SJSA1 (cell line): ENCODE measurements around the gene SGCA. TPM values are rescaled to one million over a fixed set of nuclear protein-coding genes. Genes with fewer than 3 reads are reported as not detected.

Experiments used
- DNase-seq, 2 experiments: peaks; one replicate each; pipeline ENCODE4 v3.0.0-alpha.2; 2015 to 2020; ENCODE audit warnings: low spot score in 2 of 2, low read depth in 1 of 2
- H3K27ac ChIP-seq: fragments of 250-450 bp; sonication (Bioruptor Pico); 2 replicates; pipeline ENCODE4 v1.5.1; 2020; ENCODE audit warnings: mild to moderate bottlenecking, moderate library complexity
- H3K27me3 ChIP-seq: fragments of 250-450 bp; sonication (Bioruptor Pico); replicated peaks from 2 replicates; pipeline ENCODE4 v1.5.1; 2020; ENCODE audit warnings: mild to moderate bottlenecking, moderate library complexity
- H3K36me3 ChIP-seq: fragments of 250-450 bp; sonication (Bioruptor Pico); 2 replicates; pipeline ENCODE4 v1.5.1; 2020; ENCODE audit warnings: mild to moderate bottlenecking
- H3K4me1 ChIP-seq: fragments of 250-450 bp; sonication (Bioruptor Pico); replicated peaks from 2 replicates; pipeline ENCODE4 v1.6.1; 2021; ENCODE audit warnings: mild to moderate bottlenecking
- H3K4me3 ChIP-seq: fragments of 250-450 bp; sonication (Bioruptor Pico); 2 replicates; pipeline ENCODE4 v1.5.1; 2020; ENCODE audit warnings: mild to moderate bottlenecking
- H3K9me3 ChIP-seq: fragments of 250-450 bp; sonication (Bioruptor Pico); replicated peaks from 2 replicates; pipeline ENCODE4 v1.5.1; 2020; ENCODE audit warnings: mild to moderate bottlenecking
- total RNA-seq: library from RNA; depleted of rRNA; stranded (reverse); fragments of >200 nt; shearing (Covaris generic); gene quantifications from 2 replicates; pipeline ENCODE4 v1.2.3, GENCODE V29; 2014

Gene SGCA
- total RNA-seq, 1 experiment from 2014 or later: 2.4 TPM

DNA sequence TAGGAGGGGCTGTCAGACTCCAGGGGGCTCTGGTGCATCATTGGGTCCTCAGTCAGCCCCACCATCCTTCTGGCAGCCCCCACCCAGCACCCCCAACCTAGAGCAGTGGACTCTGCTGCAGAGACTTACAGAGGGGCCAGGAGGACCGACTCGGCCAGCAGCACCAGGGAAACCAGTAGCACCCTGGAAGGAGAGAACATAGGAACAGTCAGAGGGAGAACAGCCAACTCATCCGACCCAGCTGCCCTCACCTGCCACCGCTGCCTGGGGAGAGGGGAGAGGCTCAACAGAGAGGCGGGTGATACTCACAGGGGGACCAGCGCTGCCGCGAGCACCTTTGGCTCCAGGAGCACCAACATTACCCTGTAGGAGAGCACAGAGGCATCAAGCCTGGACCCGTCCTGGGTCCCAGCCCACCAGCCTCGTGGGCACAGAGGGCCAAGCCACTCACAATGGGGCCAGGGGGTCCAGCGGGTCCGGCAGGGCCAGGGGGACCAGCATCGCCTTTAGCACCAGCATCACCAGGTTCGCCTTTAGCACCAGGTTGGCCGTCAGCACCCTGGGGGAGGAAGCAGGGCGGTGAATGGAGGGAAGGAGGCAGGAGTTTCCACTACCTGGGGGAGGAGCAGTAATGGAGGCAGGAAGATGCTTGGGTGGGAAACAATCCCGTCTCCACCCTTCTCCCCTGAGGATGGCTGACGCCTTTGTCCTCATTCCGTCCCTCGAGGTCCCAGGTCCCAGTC is 23.9 kb downstream of the SGCA start:
- no peaks in the 10 kb centered on the region for H3K27me3 ChIP-seq
- no peaks in the 10 kb centered on the region for H3K9me3 ChIP-seq
- H3K4me3 ChIP-seq: peak overlapping the region; percentile 66
- H3K27ac ChIP-seq: peak overlapping the region; percentile 87
- peaks cover 98% of the 10 kb centered on the region for H3K4me1 ChIP-seq
- peak; percentile 69 to 76 for DNase-seq
- H3K36me3 ChIP-seq: peaks cover 100% of the 10 kb centered on the region

- no peaks in the 10 kb centered on the region for H3K27me3 ChIP-seq
- peak overlapping the region; percentile 66 for H3K4me3 ChIP-seq
- H3K4me1 ChIP-seq: peaks cover 100% of the 10 kb centered on the region
- H3K36me3 ChIP-seq: peaks cover 100% of the 10 kb centered on the region
- peak in 1 of 2 experiments; percentile 83 for DNase-seq
- no peaks in the 10 kb centered on the region for H3K9me3 ChIP-seq
- H3K27ac ChIP-seq: peak overlapping the region; percentile 87
These were observed 24.4 kb downstream of the SGCA start for GRCh38 chr17:50190293-50190602.

DNA sequence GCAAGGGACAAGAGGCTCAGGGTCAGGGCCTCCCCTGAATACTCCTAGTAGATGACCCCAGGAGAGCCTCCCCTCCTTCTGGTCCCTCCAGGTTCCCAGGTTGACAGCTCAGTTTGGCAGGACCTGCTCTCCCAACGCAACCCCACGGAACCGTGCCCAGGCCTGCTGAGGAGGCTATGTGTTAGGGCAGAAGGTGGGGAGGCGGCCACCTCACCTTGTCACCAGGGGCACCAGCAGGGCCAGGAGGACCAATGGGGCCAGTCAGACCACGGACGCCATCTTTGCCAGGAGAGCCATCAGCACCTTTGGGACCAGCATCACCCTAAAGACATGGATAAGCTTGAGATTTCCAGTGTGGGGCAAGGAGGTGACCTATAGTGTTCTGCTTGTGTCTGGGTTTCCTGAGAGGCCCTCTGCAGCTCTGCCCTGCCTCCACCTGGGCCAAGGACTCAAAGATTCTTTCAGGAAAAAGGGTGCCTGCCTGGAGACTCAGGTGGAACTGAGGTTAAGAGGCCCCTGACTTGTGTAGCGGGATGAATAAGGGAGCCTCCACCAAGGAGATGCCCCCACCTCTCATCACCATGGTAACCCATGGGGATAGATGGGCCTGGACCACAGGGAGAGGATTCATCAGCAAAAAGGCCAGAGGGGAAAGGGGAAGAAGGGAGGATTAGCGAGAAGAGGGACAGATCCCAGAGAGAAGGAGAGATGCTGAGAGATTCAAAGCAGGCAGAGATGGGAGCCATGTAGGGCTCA is 25.0 kb downstream of the SGCA start:
- H3K36me3 ChIP-seq: peaks cover 100% of the 10 kb centered on the region
- H3K9me3 ChIP-seq: no peaks in the 10 kb centered on the region
- peak; percentile 67 to 81 for DNase-seq
- peaks cover 100% of the 10 kb centered on the region for H3K4me1 ChIP-seq
- peak overlapping the region; percentile 66 for H3K4me3 ChIP-seq
- H3K27ac ChIP-seq: peak overlapping the region; percentile 87
- no peaks in the 10 kb centered on the region for H3K27me3 ChIP-seq

DNA sequence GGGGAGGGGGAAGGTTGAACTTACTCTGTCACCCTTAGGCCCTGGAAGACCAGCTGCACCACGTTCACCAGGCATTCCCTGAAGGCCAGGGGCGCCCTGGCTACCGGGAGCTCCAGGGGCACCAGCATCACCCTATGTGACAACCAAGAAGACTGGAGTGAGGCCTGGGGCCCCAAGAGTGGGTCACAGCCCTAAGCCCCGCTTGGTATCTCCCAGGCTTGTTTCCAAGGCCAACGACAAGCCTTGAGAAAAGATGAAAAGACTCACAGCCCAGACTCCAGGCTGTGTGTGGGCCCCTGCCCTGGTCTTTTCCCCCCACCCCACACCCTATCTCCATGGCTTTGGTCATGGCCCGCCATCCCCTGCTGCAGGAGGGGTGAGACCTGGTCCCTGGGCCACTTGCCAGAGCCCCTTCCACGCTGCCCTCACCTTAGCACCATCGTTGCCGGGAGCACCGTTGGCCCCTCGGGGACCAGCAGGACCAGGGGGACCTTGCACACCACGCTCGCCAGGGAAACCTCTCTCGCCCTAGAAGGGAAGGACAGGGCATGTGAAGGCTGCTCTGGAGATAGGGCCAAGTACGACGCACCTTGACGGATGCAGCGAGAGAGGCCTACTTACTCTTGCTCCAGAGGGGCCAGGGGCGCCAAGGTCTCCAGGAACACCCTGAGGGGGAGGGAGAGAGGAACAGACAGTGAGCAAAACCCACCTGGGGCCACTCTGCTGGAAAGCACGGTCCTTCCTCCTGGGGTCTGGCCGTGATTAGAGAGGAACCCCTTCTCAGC is 25.7 kb downstream of the SGCA start:
- Histone ChIP-seq H3K4me3 (peak overlapping the region; percentile 66), H3K36me3 (peaks cover 100% of the 10 kb centered on the region), H3K27me3 (no peaks in the 10 kb centered on the region), H3K9me3 (no peaks in the 10 kb centered on the region), H3K27ac (peak overlapping the region; percentile 87), H3K4me1 (peaks cover 100% of the 10 kb centered on the region)
- no peak for DNase-seq

- DNase-seq: peak in 1 of 2 experiments; percentile 68
These were observed 26.4 kb downstream of the SGCA start for GRCh38 chr17:50192144-50192617.

GRCh38 chr17:50192618-50193291 is 26.9 kb downstream of the SGCA start:
- peaks cover 100% of the 10 kb centered on the region for H3K4me1 ChIP-seq
- H3K36me3 ChIP-seq: peaks cover 100% of the 10 kb centered on the region

More at GRCh38 chr17:50192144-50192617, 26.4 kb downstream of the SGCA start:
- no peaks in the 10 kb centered on the region for H3K9me3 ChIP-seq
- peaks cover 100% of the 10 kb centered on the region for H3K36me3 ChIP-seq
- H3K27ac ChIP-seq: peak overlapping the region; percentile 87
- peaks cover 100% of the 10 kb centered on the region for H3K4me1 ChIP-seq
- peak overlapping the region; percentile 66 for H3K4me3 ChIP-seq
- no peaks in the 10 kb centered on the region for H3K27me3 ChIP-seq

GRCh38 chr17:50194140-50194933 is 28.5 kb downstream of the SGCA start:
- no peaks in the 10 kb centered on the region for H3K27me3 ChIP-seq
- DNase-seq: peak in 1 of 2 experiments; percentile 72
- H3K27ac ChIP-seq: peak overlapping the region; percentile 87
- H3K36me3 ChIP-seq: peaks cover 100% of the 10 kb centered on the region
- H3K9me3 ChIP-seq: no peaks in the 10 kb centered on the region
- H3K4me1 ChIP-seq: peaks cover 95% of the 10 kb centered on the region
- H3K4me3 ChIP-seq: peak overlapping the region; percentile 66

More at GRCh38 chr17:50192618-50193291, 26.9 kb downstream of the SGCA start:
- no peaks in the 10 kb centered on the region for H3K9me3 ChIP-seq
- peak overlapping the region; percentile 66 for H3K4me3 ChIP-seq
- peak overlapping the region; percentile 87 for H3K27ac ChIP-seq
- peak in 1 of 2 experiments; percentile 67 for DNase-seq
- no peaks in the 10 kb centered on the region for H3K27me3 ChIP-seq

GRCh38 chr17:50194934-50195865 is 29.4 kb downstream of the SGCA start:
- peaks cover 87% of the 10 kb centered on the region for H3K4me1 ChIP-seq
- no peaks in the 10 kb centered on the region for H3K27me3 ChIP-seq
- peak; percentile 87 to 89 for DNase-seq
- no peaks in the 10 kb centered on the region for H3K9me3 ChIP-seq
- H3K36me3 ChIP-seq: peaks cover 98% of the 10 kb centered on the region
- peak overlapping the region; percentile 87 for H3K27ac ChIP-seq
- peak overlapping the region; percentile 66 for H3K4me3 ChIP-seq

GRCh38 chr17:50196036-50196435 is 30.2 kb downstream of the SGCA start:
- H3K27ac ChIP-seq: peak overlapping the region; percentile 87
- H3K4me1 ChIP-seq: peaks cover 79% of the 10 kb centered on the region
- H3K36me3 ChIP-seq: peaks cover 96% of the 10 kb centered on the region
- H3K9me3 ChIP-seq: no peaks in the 10 kb centered on the region
- peak overlapping the region; percentile 66 for H3K4me3 ChIP-seq
- H3K27me3 ChIP-seq: no peaks in the 10 kb centered on the region
- DNase-seq: no peak

DNA sequence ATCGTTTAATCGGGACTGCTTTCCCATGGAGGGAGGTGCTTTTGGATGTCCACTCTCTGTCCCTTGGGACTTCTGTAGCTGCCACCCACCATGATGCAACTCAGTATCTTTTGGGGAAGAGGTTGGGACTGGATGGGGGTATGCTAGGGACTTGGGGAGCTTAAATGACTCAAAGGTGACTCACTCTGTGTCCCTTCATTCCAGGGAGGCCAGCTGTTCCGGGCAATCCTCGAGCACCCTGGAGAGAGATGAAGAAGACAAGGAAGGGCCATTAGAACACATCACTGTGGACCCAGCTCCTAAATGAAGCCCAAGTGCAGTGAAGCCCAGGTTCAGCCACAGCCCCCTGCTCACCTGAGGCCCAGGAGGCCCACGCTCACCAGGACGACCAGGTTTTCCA is 31.0 kb downstream of the SGCA start:
- H3K27ac ChIP-seq: peak overlapping the region; percentile 87
- peak overlapping the region; percentile 66 for H3K4me3 ChIP-seq
- peak; percentile 97 to 98 for DNase-seq
- H3K9me3 ChIP-seq: no peaks in the 10 kb centered on the region
- H3K27me3 ChIP-seq: no peaks in the 10 kb centered on the region
- H3K4me1 ChIP-seq: peaks cover 79% of the 10 kb centered on the region
- peaks cover 92% of the 10 kb centered on the region for H3K36me3 ChIP-seq

DNA sequence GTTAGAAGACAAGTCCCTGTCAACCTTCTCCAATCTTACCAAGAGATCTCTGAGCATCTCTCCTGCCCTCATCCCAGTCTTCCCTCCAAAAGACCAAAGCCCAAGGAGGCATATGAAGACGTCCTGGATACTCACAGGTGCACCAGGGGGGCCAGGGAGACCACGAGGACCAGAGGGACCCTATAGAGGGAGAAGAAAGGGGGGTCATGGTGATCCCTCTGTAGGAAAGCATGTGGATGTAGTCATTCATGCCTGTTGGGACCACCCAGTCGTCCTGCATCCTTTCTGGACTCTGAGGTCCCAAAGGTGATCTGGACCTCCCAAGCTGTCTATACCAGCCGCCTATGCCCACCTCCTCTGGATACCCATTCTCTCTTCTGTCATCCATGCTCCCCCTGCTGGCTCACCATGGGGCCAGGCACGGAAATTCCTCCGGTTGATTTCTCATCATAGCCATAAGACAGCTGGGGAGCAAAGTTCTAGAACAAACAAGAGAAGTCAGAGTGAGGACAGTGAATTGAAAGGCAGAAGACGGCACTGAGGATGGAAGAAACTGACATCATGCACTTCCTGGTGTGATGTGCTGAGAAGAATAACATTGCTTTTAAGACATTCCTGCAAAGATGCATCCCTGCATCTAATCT is 32.3 kb downstream of the SGCA start:
- H3K9me3 ChIP-seq: no peaks in the 10 kb centered on the region
- H3K4me1 ChIP-seq: peaks cover 69% of the 10 kb centered on the region
- peak overlapping the region; percentile 66 for H3K4me3 ChIP-seq
- peak overlapping the region; percentile 87 for H3K27ac ChIP-seq
- H3K36me3 ChIP-seq: peaks cover 79% of the 10 kb centered on the region
- DNase-seq: peak; percentile 96 to 97
- no peaks in the 10 kb centered on the region for H3K27me3 ChIP-seq
